Activated CD4-positive, alpha-beta T cell treated with anti-CD3 and anti-CD28 coated beads, Interleukin-2, Interleukin-6, amounts not matched to agents 100 ng/mL and 50 ng/mL, durations not matched to agents 16 hours and 8 hours (primary cell): ENCODE results near the gene TBC1D1.

Source experiments
- DNase-seq: peaks from one replicate; pipeline ENCODE4 v3.0.0-alpha.2; 2020

Gene TBC1D1

DNA sequence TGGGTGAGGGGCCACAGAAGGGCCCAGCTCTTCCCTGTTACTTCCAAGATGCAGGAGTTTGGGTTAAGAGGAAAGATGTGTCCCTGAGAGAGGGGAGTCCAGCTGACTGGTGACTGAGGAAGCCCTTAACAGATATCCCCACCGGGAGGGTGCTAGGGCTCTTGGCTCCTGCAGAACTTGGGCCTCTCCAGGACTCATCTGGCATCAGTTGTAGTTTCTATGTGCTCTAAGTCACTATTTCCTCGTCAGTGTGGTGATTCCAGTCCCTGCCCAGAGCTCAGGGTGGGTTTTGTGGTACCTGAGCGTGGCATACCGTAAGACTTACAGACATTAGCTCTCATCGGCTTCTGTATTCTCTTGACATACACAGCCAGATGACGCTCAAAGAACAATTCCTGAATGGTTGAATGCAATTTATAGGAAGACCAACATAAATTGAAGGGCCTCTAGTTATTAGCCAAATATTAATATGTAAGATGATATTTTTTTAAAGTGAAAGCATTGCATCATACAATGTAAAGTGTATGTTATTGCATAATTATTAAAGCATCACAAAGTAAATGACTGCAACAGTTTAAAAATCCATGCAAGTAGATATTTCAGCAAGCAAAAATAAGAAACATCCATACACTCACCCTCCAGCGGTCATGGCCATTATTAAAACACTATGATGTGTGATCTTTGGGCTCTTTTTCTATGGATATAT is 264.9 kb downstream of the TBC1D1 start:
- DNase-seq = no peak

DNA sequence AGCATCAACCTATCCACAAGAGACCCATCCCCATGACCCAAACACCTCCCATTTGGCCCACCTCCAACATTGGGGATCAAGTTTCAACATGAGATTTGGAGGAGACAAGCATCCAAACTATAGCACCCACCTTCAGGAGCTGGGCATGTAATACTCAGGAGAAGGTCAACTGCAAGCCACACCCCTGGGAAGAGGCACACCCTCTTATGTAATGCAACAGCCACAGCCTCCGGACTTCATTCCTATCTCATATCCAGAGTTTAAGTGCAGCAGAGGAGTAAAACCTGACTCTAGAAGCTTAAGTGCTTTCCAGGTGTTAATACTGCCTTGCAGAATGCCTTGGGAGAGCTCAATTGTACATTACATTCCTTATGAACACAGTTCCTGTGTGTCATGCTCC is 266.7 kb downstream of the TBC1D1 start:
- DNase-seq = no peak

DNA sequence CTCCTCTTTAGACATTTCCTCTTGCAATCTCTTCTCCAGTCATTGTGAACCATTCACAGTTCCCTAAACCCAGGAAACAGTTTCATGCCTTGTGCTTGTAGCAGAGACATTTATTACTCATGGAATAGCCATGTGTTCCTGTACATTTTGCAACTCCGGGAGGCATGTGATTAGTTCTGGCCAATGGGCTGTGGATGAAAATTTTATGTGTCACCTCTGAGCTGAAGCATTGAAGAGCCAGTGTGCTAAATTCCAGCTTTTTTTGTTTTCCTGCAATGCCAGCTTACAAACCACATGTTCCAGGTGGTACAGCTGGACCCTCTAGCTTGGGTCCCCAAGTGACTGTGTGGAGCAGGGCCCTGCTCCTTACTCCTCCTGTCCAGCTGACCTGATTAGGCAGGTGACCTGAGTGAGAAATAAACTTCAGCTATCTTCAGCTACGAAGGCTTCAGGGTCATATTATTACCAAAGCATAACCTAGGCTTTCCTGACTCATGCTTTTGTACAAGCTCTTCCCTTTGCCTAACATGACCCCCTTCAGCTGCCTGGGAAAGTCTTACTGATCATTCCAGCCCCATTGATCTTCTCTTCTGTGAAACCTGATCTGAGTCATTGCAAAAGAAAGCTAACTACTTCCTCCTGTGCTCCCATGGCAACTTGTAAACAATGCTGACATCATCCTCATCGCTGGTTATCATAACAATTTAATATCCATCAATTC is 269.8 kb downstream of the TBC1D1 start:
- DNase-seq = peak; percentile 88

DNA sequence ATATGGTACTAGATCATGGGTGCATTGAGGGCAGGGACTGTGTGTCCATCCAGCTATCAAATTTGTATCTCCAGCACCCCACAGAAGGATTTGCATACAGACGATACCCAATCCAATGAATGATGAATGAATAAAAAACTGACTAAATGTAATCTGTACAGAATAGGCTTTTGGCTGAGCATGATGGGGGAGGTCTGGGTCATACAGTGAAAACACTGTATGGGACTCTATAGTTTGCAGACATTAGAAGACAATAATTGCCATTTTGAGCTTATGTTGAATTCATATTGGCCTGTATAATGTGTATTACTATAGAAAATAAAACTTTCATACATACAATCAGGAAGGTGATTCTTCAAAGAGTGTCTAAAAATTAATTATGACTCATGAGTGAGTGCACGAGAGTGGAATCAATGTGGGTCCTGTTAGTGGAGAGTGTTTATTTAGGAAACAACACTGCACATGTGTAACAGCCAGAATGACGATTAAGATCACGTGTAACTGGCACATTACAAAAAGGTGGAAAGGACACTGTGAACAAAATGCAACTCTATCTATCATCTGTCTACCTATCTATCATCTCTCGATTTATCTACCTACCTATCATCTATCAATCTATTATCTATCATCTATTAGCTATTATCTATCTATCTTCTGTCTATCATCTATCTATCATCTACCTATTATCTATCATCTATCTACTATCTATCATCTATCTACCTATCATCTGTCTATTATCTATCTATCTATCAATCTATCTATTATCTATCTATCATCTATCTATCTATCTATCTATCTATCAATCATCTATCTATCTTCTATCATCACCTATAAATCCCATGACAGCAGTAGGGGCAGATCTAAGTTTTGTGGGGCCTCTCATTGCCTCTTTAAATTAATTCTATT is 270.6 kb downstream of the TBC1D1 start:
- no peak for DNase-seq

DNA sequence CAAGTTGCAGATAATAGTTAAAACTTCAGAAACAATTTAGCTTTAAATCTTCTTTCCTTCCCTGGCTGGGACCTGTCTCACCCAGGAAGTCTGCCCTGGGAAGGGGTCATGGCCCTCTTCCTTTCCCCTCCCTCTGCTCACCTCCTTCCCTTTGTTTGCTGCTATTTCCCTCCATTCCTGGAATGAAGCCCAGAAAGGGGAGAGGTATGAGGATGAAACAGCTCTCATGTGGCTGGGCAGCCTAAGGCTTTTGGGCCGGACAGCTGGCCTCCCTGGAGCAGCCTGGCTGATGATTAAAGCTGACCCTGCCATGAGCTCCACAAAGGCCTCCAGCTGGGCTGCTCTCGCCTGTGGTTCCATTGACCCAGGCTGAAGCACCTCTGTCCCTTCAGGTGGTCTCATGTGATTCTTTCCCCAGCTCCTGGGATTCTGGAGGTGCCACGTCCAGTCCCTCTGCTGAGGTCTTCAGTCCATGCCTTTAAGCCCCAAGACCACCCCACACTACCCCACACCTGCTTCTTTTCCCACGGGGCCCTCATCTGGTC is 271.4 kb downstream of the TBC1D1 start:
- DNase-seq = no peak

DNA sequence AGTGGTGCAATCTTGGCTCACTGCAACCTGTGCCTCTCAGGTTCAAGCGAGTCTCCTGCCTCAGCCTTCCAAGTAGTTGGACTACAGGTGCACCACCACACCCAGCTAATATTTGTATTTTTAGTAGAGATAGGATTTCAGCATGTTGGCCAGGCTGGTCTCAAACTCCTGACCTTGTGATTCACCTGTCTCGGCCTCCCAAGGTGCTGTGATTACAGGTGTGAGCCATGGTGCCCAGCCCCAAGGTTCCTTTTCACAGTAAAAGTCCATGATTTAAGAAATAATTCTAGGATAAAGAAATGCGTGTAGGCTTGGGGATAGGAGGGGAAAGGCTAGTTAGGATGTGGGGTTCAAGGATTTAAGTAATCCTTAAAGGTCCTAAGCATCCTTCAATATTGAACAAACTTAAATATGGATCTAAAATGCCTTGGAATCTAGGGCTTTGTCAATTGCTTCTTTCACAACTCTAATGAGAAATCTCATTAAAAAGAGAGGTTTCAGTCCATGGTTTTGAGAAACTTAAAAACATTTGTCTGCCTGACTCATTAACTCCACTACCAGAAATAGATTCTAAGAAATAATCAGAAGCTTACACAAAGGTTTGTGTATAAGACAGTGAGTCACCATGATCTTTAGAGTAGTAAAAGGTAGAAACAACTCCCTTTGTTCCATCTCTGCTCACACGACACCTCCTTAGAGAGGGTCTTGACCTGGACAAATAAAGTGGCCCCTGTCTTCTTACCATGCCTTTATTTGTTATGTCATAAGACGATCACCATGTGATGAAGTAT is 272.5 kb downstream of the TBC1D1 start:
- peak; percentile 37 for DNase-seq

DNA sequence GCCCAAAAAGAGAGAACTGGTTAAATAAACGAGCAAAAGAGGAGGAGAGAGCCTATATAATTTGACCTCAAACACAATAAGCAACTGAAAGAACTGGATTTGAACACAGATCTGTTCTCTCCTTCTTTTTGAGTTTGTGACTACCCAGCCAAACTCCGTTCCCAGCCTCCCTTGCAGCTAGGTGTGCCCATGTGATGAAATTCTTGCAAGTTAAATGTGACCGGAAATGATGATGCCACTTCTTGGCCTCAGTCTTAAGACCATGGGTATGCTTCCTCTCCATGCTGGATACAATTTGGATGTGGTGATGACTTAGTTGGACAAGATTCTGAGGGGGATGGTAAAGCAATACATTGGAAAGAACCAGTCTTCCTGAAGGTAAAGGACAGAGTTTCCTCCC is 273.5 kb downstream of the TBC1D1 start:
- DNase-seq = no peak

DNA sequence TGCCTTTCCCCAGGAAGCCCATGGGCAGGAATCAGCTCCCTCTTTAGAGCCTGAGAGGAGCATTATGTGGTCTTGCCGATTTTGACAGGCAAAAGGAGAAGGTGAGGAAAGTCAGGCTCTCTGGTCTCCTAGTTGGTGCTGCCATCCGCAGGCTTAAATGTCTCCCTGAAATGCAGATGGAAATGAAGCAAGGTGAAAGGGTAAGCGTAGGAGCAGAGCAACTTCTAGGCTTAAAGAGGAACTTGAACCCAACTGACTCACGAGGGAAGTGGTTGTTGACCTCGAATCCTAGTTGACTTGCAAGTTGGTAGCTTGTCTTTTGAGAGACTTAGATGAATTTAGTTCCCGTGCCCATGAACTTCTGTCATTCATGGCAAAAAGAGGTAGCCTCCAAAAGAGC is 275.2 kb downstream of the TBC1D1 start:
- DNase-seq = no peak

DNA sequence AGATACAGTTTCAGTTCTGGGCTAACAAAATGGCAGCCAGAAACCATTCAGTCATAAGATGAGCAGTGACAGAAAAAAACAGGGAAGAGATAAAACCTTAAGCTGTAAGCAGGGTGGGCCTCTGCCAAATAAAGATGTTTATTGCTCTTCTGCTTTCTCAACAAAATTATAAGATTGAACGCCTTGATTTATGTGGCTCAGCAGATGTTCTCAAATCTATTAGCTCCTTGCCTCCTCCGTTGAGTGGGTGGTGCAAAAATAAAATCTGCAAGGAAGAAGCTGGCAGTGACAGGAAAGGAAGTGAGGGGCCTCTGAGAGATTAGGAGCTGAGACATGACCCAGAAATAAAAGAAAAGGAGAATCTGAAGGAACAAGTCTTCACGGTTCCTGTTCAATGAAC is 275.9 kb downstream of the TBC1D1 start:
- DNase-seq = no peak

DNA sequence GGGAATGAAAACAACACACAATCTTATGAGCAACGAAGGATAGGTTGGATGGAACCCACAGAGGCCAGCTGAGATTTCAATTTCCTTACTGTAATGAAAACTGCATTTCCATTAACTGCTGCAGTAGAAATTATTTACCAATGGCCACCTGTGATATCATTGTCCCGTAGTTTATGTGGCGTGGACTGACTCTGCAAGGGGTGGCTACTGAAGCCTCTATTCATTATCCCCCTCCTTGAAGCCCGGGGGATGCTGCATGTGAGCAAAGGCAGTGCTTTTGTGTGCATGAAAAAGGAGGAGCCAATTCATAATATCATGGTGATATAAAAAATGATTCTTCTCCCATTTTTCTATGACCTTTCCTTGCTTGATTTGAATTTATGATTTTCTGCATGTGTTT is 277.1 kb downstream of the TBC1D1 start:
- DNase-seq = no peak

DNA sequence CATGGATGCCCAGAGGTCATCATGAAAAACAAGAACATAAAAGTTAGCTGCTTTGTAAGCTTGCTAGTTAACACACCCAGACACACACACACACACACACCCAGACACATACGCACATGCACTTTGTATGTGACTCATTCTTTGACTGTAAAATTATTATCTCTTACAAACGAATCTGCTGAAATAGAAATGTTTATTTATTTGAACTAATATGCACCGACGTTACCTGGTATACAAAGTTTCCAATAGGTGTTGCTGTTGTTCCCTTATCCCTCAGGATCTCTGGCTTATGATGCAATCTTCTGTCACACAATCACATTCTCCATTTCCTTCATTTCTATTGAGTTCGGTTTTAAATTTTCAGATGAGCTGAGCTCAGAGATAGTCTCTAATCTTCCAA is 278.6 kb downstream of the TBC1D1 start:
- no peak for DNase-seq

DNA sequence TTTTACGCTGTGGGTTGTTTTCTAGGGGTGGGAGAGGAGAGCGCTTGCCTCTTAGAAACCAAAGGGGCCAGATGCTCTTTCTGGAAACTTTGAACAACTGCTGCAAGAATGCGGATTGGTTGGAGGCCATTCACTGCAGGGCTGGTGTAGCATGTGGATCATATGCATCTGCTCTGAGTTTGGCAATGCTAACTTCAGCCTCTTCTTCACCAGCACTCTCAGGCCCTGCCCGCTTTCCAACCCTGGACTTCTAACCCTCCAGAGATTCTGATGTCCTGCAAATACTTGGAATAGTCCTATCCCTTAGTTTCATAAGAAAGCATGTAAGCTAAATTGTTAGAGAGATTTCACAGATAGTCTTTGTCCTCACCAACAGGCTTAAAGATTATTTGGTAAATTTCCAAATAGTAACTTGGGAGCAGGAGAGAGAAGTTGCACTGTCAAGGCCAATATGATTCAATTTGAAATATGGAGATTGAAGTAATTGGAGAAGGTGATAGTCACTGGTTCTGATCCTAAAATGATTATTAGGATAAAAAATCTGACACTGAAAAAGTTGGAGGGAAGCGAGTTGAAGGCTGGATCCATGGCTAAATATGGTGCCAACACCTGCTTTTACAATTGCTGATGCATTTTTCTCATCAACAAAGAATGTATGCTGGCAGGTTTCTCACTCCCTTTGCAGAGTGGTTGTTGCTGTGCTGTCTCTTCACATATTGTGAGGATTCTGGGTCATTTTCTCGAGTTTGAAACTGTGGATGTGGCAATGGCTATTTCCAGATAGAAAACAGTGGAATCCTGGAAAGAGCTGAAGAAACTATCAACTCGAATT is 279.7 kb downstream of the TBC1D1 start:
- DNase-seq = no peak

DNA sequence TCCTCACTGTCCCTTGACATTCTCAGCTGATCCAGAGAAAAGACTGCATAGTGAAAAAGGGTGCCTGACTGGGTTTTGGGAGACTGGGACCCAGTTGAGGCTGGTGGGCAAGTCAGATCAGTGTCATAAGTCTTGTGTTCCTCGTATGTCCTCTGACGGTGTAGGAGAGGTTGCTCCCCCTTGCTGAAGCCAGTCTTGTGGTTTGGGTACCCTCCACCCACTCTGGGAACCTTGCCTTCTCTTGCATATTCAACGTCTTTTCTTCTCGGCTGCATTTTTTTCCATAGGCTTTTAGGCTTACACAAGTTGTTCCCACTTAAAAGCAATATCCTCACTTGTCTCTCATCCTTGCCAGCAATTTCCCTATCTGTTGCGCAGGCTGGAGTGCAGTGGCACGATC is 281.2 kb downstream of the TBC1D1 start:
- no peak for DNase-seq

DNA sequence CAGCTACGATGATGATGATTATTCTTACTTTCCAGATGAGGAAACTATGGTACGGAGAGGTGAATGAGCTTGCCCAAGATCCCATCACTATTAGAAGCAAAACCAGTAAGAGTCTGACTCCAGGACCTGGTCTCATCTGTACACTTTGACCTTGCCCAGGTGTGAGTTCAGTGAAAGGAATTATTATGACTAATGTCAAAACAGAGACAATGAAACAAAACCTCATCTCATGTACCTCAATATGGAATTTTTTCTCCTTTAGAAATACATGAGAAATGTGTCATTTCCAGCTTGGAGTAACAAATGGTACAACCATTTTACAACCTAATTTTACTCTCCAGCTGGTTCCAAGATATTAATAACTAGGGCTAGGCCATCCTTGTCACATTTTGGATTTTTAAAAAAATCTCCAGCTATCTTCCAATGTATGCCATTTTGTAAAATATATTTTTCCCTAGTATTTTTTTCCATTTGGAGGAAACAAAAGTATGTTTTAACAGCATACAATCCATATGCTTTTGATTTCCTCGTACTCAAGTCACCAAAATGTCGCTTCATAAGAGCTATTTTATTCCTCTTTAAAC is 283.1 kb downstream of the TBC1D1 start:
- no peak for DNase-seq

DNA sequence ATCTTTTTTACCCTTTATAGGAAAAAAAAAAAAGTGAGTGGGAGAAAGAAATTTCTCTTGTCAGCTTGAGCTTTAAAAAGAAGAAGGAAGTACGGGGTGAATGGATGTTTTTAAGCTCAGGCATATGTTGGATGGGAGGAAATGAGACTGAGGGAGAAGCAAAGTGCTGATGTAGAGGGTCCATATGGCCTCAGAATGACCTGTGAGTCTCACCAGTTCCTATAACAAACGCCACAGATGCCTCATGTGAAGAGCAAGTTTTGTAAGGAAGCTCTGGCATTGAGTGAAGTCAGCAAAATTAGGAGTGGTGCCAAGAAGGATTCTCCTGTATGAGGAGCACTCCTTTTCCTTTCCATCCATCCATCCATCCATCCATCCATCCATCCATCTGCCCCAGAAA is 283.9 kb downstream of the TBC1D1 start:
- no peak for DNase-seq

DNA sequence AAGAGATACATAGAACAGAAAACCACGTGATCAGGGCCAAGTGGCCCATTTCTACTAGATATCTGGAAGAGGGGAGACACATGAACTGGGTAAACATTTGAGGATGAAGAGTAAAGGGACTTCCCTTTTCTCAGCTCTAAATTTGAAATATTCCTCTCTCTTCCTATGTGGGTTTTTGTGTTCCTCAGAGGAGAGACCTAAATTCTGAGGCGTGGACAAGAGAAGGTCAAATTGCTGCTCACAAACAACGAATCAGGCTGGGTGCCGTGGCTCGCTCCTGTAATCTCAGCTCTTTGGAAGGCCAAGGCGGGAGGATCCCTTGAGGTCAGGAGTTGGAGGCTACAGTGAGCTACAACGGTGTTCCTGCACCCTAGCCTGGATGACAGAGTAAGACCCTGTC is 285.3 kb downstream of the TBC1D1 start:
- DNase-seq = no peak

DNA sequence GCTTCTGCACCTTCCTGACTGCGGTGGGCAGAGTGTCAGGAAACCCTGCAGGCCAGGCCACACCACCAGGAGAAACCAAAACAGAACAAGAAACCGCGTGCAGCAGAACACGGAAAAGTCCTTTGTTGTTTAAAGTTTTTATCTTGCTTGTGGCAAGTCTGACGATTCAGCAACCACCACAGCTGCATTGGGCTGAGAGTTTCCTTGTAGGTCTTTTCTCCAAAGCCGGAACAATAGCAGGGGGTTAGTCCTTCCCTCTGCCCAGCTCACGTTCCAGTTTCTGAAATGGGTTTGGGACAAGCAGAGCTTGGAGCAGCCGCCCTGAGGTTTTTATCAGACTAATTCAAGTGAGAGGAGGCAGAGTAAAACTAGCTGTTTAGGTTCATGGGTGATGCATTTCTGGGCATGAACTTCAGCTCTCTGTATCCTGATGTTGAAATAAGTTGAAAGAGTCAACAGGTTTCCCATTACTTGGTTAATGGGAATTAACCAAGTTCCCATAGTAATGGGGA is 286.2 kb downstream of the TBC1D1 start:
- peak; percentile 69 for DNase-seq

DNA sequence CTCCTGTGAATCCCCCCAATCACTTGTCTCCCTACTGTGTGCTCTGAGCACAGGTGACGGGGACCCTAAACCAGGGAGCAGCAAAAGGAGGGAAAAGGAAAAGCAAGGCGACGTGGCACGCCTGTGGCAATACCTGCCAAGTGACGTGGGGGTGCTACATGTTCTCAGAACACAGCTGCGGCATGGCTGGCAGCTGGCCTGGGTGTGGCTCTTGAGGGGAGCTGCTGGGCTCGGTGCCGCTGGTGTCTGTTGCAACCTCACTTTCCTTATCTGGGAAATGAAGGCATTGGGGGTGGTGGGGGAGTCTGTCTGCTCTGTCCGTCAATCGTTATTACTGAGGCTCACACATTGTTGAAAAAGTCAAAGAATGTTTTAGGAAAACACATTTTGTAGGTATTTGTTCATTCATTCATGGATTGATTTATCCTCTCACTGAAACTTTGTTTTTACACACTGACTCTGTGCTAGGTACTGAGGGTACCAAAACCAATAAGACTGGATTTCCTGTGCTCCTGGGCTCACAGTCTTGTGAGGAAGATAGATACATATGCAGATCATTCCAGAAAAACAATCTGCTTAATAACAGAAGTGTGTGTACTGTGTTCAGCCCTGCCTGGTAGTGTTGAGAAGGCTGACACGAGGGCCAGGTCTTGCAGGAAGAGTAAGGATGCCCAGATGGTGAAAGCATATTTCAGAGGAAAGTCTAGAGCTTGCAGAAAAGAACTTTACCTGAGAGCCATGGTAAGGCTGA is 286.9 kb downstream of the TBC1D1 start:
- peak; percentile 43 for DNase-seq

DNA sequence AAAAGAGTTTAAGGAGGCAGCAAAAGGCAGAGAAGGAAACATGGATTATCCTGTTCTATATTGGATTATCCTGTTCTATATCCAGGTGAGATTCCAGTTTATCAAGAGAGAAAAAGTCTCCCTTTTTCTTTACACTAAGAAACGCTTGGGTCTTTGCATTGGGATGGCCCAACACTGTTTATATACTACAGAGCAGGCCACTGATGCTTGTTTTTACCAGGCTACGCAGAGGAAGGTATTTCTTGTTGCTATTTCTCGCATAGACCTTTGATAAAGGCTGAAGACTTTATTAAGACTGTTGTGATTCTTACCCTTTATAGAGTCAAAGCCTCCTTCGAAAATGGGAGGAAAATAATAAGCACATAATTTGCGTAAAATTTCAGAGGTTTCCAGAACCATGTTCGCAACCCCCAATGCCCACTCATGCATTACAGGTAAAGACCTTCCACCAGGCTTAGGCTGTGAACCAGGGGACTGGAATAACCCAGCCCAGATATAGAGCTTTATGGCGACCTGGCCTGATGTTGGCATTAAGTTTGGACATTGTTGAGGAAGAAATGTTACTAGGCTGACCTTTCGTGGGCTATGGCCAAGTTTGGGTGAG is 287.6 kb downstream of the TBC1D1 start:
- no peak for DNase-seq
